ENCODE results near the gene MRTFB.

- TF ChIP-seq CTCF (IDR thresholded peaks at IDR 0.05) (no peak), POLR2A (IDR thresholded peaks at IDR 0.05) (no peak)
Observed at GRCh38 chr16:14199199-14199598, 128.1 kb downstream of the MRTFB start.

Measured in testis (tissue), 2 donors.